HL-60/S4 treated with phorbol 12-myristate 13-acetate at 8.2 ng/mL for 4 days and 3 days (cell line): ENCODE data around the gene NDRG2.

Source experiments
- in situ Hi-C: fragments of 300-500 bp; cut with MboI; formaldehyde crosslinking; loops from 2 replicates; pipeline ENCODE4 v1.15.0; 2022; ENCODE audit warnings: low sequenced_read_pairs

NDRG2 gene

GRCh38 chr14:20980906-20981305 lies 44.0 kb downstream of the NDRG2 start:
- in situ Hi-C loops = no loop called here

GRCh38 chr14:20978687-20979086 lies 46.2 kb downstream of the NDRG2 start:
- in situ Hi-C loops = no loop called here

GRCh38 chr14:20976291-20976690 lies 48.6 kb downstream of the NDRG2 start:
- in situ Hi-C loops = no loop called here

- in situ Hi-C loops = no loop called here
Observed at GRCh38 chr14:20973501-20973900, 51.4 kb downstream of the NDRG2 start.

GRCh38 chr14:20971705-20972021 lies 53.2 kb downstream of the NDRG2 start:
- in situ Hi-C loops = no loop called here

- in situ Hi-C loops = no loop called here
Observed at GRCh38 chr14:20970983-20971704, 53.7 kb downstream of the NDRG2 start.

GRCh38 chr14:20970647-20970982 lies 54.2 kb downstream of the NDRG2 start:
- in situ Hi-C loops = no loop called here

GRCh38 chr14:20969336-20969735 lies 55.5 kb downstream of the NDRG2 start:
- in situ Hi-C loops = loop anchor here (10.0 kb wide), 2 partner anchors 115 to 275 kb away; no protein-coding TSS in a partner anchor
